ENCODE data around the gene SLC22A5.

The SLC22A5 gene

DNA sequence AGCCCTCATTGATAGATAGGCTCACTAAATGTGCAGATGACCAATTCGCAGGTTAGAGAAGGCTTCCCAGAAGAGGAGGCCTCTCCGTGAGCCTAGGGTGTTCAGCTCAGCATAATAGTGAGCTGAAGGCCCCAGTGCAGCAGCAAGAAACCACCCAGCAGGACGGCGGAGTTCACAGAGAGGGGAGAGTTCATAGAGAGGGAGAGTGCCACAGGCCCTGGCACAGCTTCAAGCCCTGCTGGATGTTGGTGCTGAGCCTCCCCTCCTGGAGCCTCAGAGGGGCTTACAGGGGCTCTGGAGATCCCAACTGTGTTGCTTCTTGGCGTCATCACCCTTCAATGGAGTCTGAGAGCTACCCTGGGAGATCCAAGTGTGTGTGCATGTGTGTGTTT is 2.1 kb downstream of the SLC22A5 start:
- no peak for TF ChIP-seq JUND (IDR thresholded peaks at IDR 0.05; ENCODE audit: low read depth)
- no peak for DNase-seq (ENCODE audit: low read depth in 1 of 2, low spot score in 1 of 2)
- in situ Hi-C loops (cut with HindIII; ENCODE audit: low pct_unique_long_range_greater_than_20kb, low sequenced_read_pairs) = no loop called here

- no peak for DNase-seq (ENCODE audit: low read depth in 1 of 2, low spot score in 1 of 2)
- in situ Hi-C loops (cut with HindIII; ENCODE audit: low pct_unique_long_range_greater_than_20kb, low sequenced_read_pairs) = no loop called here
- TF ChIP-seq JUND (IDR thresholded peaks at IDR 0.05; ENCODE audit: low read depth) = no peak
Measured at GRCh38 chr5:132372127-132372526, 2.6 kb downstream of the SLC22A5 start.

DNA sequence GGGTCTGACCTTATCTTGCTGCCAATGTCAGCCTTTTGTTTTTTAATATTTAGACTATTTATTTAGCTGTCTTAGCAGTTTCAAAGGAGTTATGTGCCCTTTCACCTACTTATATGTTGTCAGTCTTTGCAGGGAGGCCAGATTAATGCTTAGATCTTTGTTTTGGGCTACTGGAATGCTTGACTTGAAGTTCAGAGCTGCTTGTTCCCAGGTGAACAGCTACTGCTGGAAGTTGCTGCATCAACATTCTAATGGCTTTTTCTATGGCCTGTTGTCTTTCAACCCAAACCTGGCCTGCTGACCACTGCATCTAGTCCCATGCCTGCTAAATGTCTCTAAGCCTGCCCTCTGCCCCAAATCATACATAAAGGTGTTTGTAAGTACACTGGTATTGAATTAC is 3.0 kb downstream of the SLC22A5 start:
- DNase-seq (ENCODE audit: low read depth in 1 of 2, low spot score in 1 of 2) = peak in 1 of 2 experiments; percentile 24
- in situ Hi-C loops (cut with HindIII; ENCODE audit: low pct_unique_long_range_greater_than_20kb, low sequenced_read_pairs) = no loop called here
- no peak for TF ChIP-seq JUND (IDR thresholded peaks at IDR 0.05; ENCODE audit: low read depth)

GRCh38 chr5:132375957-132376356 is 6.4 kb downstream of the SLC22A5 start:
- in situ Hi-C loops (cut with HindIII; ENCODE audit: low pct_unique_long_range_greater_than_20kb, low sequenced_read_pairs) = no loop called here
- DNase-seq (ENCODE audit: low read depth in 1 of 2, low spot score in 1 of 2) = no peak
- no peak for TF ChIP-seq JUND (IDR thresholded peaks at IDR 0.05; ENCODE audit: low read depth)

DNA sequence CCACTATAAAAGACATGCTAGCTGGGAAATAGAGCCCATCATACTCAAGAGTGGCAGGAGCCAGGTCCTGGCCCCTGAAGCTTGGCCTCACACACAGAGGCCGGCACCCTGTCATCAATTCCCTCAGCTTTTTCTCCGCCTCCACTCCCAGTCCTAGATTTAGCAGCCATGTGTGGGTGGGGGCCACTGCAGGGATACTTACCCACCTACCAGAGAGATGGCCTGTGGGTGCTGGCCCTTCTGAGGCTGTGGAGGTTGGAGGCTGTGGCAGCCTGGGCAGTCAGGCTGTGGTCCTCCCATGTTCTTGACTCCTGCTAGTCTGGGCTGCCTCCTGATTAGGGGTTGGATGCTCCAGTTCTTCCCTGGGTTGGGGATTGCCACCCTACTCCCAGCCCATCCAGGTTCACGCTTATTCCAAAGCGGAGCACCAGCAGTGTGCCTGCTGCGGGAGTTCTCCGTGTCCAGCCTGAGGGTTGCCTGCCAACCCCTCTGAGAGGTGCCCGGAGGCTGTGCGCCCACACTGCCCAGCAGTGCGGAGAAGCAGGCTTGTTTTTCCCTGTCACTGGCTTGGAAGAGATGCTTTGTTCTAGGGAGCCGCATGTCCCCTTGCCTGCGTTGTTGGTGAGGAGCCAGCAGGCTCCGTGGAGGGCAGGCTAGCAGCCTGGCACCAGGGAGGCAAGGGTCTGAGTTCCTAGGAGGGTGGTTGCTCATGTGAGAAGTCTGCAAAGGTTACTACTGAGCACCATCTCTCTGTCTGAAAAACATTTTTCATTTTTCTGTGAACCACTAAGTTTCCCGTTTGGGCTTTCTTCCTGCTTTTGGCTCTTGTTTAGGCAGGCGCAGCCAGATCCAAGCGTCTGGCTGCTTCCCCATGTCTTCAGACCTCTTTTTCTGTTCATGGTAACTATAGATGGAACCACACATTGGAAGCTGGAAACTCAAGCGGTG is 7.5 kb downstream of the SLC22A5 start:
- DNase-seq (ENCODE audit: low read depth in 1 of 2, low spot score in 1 of 2) = no peak
- in situ Hi-C loops (cut with HindIII; ENCODE audit: low pct_unique_long_range_greater_than_20kb, low sequenced_read_pairs) = no loop called here

DNA sequence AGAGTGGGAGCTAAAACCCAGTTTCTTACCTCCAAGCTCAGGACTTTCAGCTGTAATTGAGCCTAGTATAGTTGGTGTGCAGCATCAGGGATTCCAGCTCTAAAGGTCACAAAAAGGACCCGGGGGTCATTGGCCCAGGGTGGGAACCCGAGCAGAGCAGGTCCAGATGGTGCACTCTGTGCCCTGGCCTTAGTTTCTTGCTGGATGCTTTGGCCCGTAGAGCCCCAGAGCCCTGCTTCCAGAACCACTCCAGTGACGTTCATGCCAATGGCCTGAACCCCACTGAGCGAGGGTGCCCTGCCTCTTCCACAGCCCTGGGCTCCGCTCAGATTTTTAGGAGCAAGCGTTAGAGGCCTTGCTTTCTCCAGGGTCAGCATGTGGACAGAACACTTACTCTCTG is 8.2 kb downstream of the SLC22A5 start:
- TF ChIP-seq JUND (IDR thresholded peaks at IDR 0.05; ENCODE audit: low read depth) = no peak
- in situ Hi-C loops (cut with HindIII; ENCODE audit: low pct_unique_long_range_greater_than_20kb, low sequenced_read_pairs) = no loop called here
- no peak for DNase-seq (ENCODE audit: low read depth in 1 of 2, low spot score in 1 of 2)

More for the DNA sequence above, 7.5 kb downstream of the SLC22A5 start:
- no peak for TF ChIP-seq JUND (IDR thresholded peaks at IDR 0.05; ENCODE audit: low read depth)

- peak in 1 of 2 experiments; percentile 96 for DNase-seq (ENCODE audit: low read depth in 1 of 2, low spot score in 1 of 2)
- in situ Hi-C loops (cut with HindIII; ENCODE audit: low pct_unique_long_range_greater_than_20kb, low sequenced_read_pairs) = no loop called here
- no peak for TF ChIP-seq JUND (IDR thresholded peaks at IDR 0.05; ENCODE audit: low read depth)
Measured at GRCh38 chr5:132378580-132378979, 9.1 kb downstream of the SLC22A5 start.

- TF ChIP-seq JUND (IDR thresholded peaks at IDR 0.05; ENCODE audit: low read depth) = no peak
- in situ Hi-C loops (cut with HindIII; ENCODE audit: low pct_unique_long_range_greater_than_20kb, low sequenced_read_pairs) = no loop called here
Measured at GRCh38 chr5:132380047-132380446, 10.5 kb downstream of the SLC22A5 start.

DNA sequence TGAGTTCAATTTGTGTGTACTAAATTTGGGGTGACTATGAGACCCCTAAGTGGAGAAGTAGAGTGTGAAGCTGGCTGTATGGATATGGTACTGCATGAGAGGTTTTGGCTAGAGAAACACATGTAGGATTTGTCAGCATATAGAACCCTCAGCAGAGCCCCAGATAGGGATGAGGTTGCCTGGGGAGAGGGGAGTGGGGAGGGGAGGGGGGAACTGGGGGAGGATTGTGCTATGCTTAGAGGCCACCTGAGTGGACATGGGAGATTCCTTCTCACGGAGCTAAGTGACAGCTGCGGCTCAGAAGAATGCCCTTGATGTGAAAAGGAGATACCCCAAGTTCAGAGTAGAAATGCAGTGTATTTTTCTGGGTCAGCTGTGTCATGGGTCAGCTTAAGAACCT is 11.2 kb downstream of the SLC22A5 start:
- in situ Hi-C loops (cut with HindIII; ENCODE audit: low pct_unique_long_range_greater_than_20kb, low sequenced_read_pairs) = no loop called here

More at GRCh38 chr5:132380047-132380446, 10.5 kb downstream of the SLC22A5 start:
- no peak for DNase-seq (ENCODE audit: low read depth in 1 of 2, low spot score in 1 of 2)

GRCh38 chr5:132381614-132382013 is 12.1 kb downstream of the SLC22A5 start:
- no peak for TF ChIP-seq JUND (IDR thresholded peaks at IDR 0.05; ENCODE audit: low read depth)
- in situ Hi-C loops (cut with HindIII; ENCODE audit: low pct_unique_long_range_greater_than_20kb, low sequenced_read_pairs) = no loop called here

More for the DNA sequence above, 11.2 kb downstream of the SLC22A5 start:
- no peak for TF ChIP-seq JUND (IDR thresholded peaks at IDR 0.05; ENCODE audit: low read depth)
- DNase-seq (ENCODE audit: low read depth in 1 of 2, low spot score in 1 of 2) = peak in 1 of 2 experiments; percentile 68

GRCh38 chr5:132383261-132383660 is 13.8 kb downstream of the SLC22A5 start:
- DNase-seq (ENCODE audit: low read depth in 1 of 2, low spot score in 1 of 2) = peak in 1 of 2 experiments; percentile 51
- no peak for TF ChIP-seq JUND (IDR thresholded peaks at IDR 0.05; ENCODE audit: low read depth)
- in situ Hi-C loops (cut with HindIII; ENCODE audit: low pct_unique_long_range_greater_than_20kb, low sequenced_read_pairs) = no loop called here

More at GRCh38 chr5:132381614-132382013, 12.1 kb downstream of the SLC22A5 start:
- peak in 1 of 2 experiments; percentile 86 for DNase-seq (ENCODE audit: low read depth in 1 of 2, low spot score in 1 of 2)

DNA sequence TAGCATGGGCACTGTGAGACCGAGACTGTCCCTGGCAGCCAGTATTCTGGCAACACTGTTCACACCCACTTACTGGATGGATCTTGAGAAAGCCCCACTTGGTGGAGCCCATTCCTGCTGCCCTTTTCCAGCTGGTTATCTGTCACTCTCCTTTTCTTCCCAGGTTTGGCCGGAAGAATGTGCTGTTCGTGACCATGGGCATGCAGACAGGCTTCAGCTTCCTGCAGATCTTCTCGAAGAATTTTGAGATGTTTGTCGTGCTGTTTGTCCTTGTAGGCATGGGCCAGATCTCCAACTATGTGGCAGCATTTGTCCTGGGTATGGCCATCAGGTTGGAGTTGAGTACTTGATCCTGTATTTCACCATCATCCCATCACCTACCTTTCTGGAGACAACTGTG is 14.5 kb downstream of the SLC22A5 start:
- DNase-seq (ENCODE audit: low read depth in 1 of 2, low spot score in 1 of 2) = no peak
- in situ Hi-C loops (cut with HindIII; ENCODE audit: low pct_unique_long_range_greater_than_20kb, low sequenced_read_pairs) = no loop called here
- TF ChIP-seq JUND (IDR thresholded peaks at IDR 0.05; ENCODE audit: low read depth) = no peak

DNA sequence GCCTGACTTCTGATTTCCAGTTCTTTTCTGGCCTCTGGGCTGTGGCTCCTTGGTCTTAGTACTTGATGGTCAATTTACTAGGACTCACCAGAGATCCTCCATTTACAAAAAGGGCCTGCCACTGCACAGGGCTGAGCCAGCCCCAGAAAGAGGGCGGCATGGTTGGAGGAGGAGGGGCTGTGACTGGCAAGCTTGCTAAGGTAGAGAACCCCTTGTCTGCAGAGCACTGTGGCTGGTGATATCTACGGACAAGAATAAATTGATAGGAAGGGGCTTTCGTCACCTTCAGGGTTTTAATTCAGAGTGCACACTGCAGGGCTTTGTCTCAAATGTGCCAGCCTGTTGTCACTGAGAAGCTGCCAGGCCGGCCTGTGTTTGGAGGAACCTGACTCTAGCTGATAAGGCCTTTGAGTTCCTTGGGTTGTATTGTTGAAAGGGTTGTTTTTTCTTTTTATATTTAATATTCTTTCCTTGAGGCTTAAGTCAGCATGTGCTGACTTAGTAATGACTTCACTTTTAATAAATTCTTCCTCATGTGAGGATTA is 15.1 kb downstream of the SLC22A5 start:
- in situ Hi-C loops (cut with HindIII; ENCODE audit: low pct_unique_long_range_greater_than_20kb, low sequenced_read_pairs) = no loop called here
- DNase-seq (ENCODE audit: low read depth in 1 of 2, low spot score in 1 of 2) = no peak
- TF ChIP-seq JUND (IDR thresholded peaks at IDR 0.05; ENCODE audit: low read depth) = no peak
